Hepatocyte (in vitro differentiated cells): ENCODE results near the gene SLC25A25. TPM values are rescaled to one million over a fixed set of nuclear protein-coding genes. Genes with fewer than 3 reads are reported as not detected.

ENCODE experiments used
- DNase-seq: peaks from one replicate; pipeline ENCODE4 v3.0.0-alpha.2; 2016; ENCODE audit warnings: low spot score
- H2AFZ ChIP-seq: fragments of 200-600 bp; sonication (generic); 2 replicates; pipeline ENCODE4 v1.6.0; 2016; ENCODE audit warnings: antibody characterized with exemption, mild to moderate bottlenecking
- H3K27ac ChIP-seq: fragments of 200-600 bp; sonication (generic); 2 replicates; pipeline ENCODE4 v1.5.1; 2016; ENCODE audit warnings: mild to moderate bottlenecking
- H3K27me3 ChIP-seq: fragments of 200-600 bp; sonication (generic); 2 replicates; pipeline ENCODE4 v1.6.1; 2016
- H3K36me3 ChIP-seq: fragments of 200-600 bp; sonication (generic); replicated peaks from 2 replicates; pipeline ENCODE4 v1.5.1; 2016; ENCODE audit warnings: low read depth; ENCODE audit not compliant: insufficient read depth
- H3K4me1 ChIP-seq: fragments of 200-600 bp; sonication (generic); 2 replicates; pipeline ENCODE4 v1.5.1; 2016; ENCODE audit warnings: mild to moderate bottlenecking, moderate library complexity; ENCODE audit not compliant: insufficient read depth
- H3K4me2 ChIP-seq: fragments of 200-600 bp; sonication (generic); 2 replicates; pipeline ENCODE4 v1.6.0; 2016
- H3K4me3 ChIP-seq: fragments of 200-600 bp; sonication (generic); 2 replicates; pipeline ENCODE4 v1.5.1; 2016; ENCODE audit warnings: mild to moderate bottlenecking
- H3K79me2 ChIP-seq: fragments of 200-600 bp; sonication (generic); 2 replicates; pipeline ENCODE4 v1.6.0; 2017; ENCODE audit warnings: mild to moderate bottlenecking
- H3K9me2 ChIP-seq: fragments of 200-600 bp; sonication (generic); replicated peaks from 2 replicates; pipeline ENCODE4 v1.6.0; 2017; ENCODE audit warnings: mild to moderate bottlenecking; ENCODE audit not compliant: insufficient read depth
- H3K9me3 ChIP-seq: fragments of 200-600 bp; sonication (generic); 2 replicates; pipeline ENCODE4 v1.5.1; 2016; ENCODE audit warnings: low read depth, mild to moderate bottlenecking
- H4K20me1 ChIP-seq: fragments of 200-600 bp; sonication (generic); 2 replicates; pipeline ENCODE4 v1.6.0; 2016; ENCODE audit warnings: mild to moderate bottlenecking; ENCODE audit not compliant: insufficient read depth, poor library complexity, severe bottlenecking
- CTCF ChIP-seq: fragments of 200-600 bp; sonication (generic); IDR thresholded peaks from 2 replicates; pipeline ENCODE4 v1.5.1; 2016; ENCODE audit warnings: antibody characterized with exemption, mild to moderate bottlenecking; ENCODE audit not compliant: poor library complexity
- EZH2 ChIP-seq: fragments of 200-600 bp; sonication (generic); IDR thresholded peaks from 2 replicates; pipeline ENCODE4 v1.6.1; 2016; ENCODE audit warnings: antibody characterized with exemption, mild to moderate bottlenecking, borderline replicate concordance
- EZH2phosphoT487 ChIP-seq: fragments of 200-600 bp; sonication (generic); IDR thresholded peaks from one replicate; pipeline ENCODE4 v1.6.1; 2018; ENCODE audit warnings: antibody characterized with exemption, mild to moderate bottlenecking, low read depth, moderate library complexity; ENCODE audit not compliant: unreplicated experiment, severe bottlenecking
- WGBS: methylation state at CpG from one replicate; pipeline ENCODE4 v1.1.6; 2016; ENCODE audit warnings: low lambda C conversion rate; ENCODE audit errors: missing lambda C conversion rate; 5-methylcytosine and 5-hydroxymethylcytosine counted together
- polyA plus RNA-seq: library from polyadenylated mRNA; unstranded; fragments of >200 nt; fragmentation: Nextera tagmentation; extraction: Ambion mirVana; gene quantifications from 2 replicates; pipeline ENCODE4 v1.2.1, GENCODE V29; 2016
- total RNA-seq: library from RNA; depleted of rRNA; stranded (reverse); fragments of >200 nt; gene quantifications from 2 replicates; pipeline ENCODE4 v1.2.3, GENCODE V29; 2014

Gene SLC25A25
- total and polyA plus RNA-seq, 2 experiments from 2014 or later, result 51.0 to 62.3 TPM

- Histone ChIP-seq H3K4me2 (peak overlapping the region; percentile 4), H3K79me2 (peaks cover 56% of the 10 kb centered on the region), H2AFZ (no peak overlapping the region), H3K27ac (peak overlapping the region; percentile 88), H4K20me1 (no peaks in the 10 kb centered on the region), H3K27me3 (no peaks in the 10 kb centered on the region), H3K9me3 (no peaks in the 10 kb centered on the region), H3K4me1 (peaks cover 44% of the 10 kb centered on the region), H3K36me3 (no peaks in the 10 kb centered on the region), H3K9me2 (no peaks in the 10 kb centered on the region), H3K4me3 (no peak overlapping the region)
- no peak for DNase-seq
- 92% methylated on average over 5 of the region's 5 CpGs for WGBS
- no peak for TF ChIP-seq CTCF
- TF ChIP-seq EZH2, result no peak
- TF ChIP-seq EZH2phosphoT487, result no peak
Measured at GRCh38 chr9:128080206-128080605, 12.2 kb downstream of the SLC25A25 start.

GRCh38 chr9:128081056-128081455 is 13.0 kb downstream of the SLC25A25 start:
- Histone ChIP-seq H4K20me1 (no peaks in the 10 kb centered on the region), H3K79me2 (peaks cover 56% of the 10 kb centered on the region)

GRCh38 chr9:128082151-128082550 is 14.1 kb downstream of the SLC25A25 start:
- no peak overlapping the region for H3K4me3 ChIP-seq
- H3K27ac ChIP-seq, result peak overlapping the region; percentile 88
- H3K4me2 ChIP-seq, result peak overlapping the region; percentile 11
- peaks cover 49% of the 10 kb centered on the region for H3K79me2 ChIP-seq
- TF ChIP-seq EZH2phosphoT487 (no peak), CTCF (no peak), EZH2 (no peak)
- H3K9me3 ChIP-seq, result no peaks in the 10 kb centered on the region
- peaks cover 44% of the 10 kb centered on the region for H3K4me1 ChIP-seq
- H4K20me1 ChIP-seq, result no peaks in the 10 kb centered on the region
- WGBS, result 68% methylated on average over 7 of the region's 7 CpGs
- H3K9me2 ChIP-seq, result no peaks in the 10 kb centered on the region
- H3K27me3 ChIP-seq, result no peaks in the 10 kb centered on the region
- DNase-seq, result no peak
- H3K36me3 ChIP-seq, result no peaks in the 10 kb centered on the region
- no peak overlapping the region for H2AFZ ChIP-seq

More at GRCh38 chr9:128081056-128081455, 13.0 kb downstream of the SLC25A25 start:
- no peaks in the 10 kb centered on the region for H3K36me3 ChIP-seq
- no peak overlapping the region for H3K4me3 ChIP-seq
- H3K27ac ChIP-seq, result peak overlapping the region; percentile 88
- peak; percentile 76 for DNase-seq
- H3K9me3 ChIP-seq, result no peaks in the 10 kb centered on the region
- H3K27me3 ChIP-seq, result no peaks in the 10 kb centered on the region
- no peak overlapping the region for H2AFZ ChIP-seq
- TF ChIP-seq CTCF (no peak), EZH2phosphoT487 (no peak), EZH2 (no peak)
- WGBS, result 8% methylated on average over 3 of the region's 3 CpGs
- H3K4me1 ChIP-seq, result peaks cover 44% of the 10 kb centered on the region
- H3K4me2 ChIP-seq, result peak overlapping the region; percentile 4
- H3K9me2 ChIP-seq, result no peaks in the 10 kb centered on the region

- Histone ChIP-seq H3K9me2 (no peaks in the 10 kb centered on the region), H3K27me3 (no peaks in the 10 kb centered on the region), H2AFZ (no peak overlapping the region), H3K4me3 (no peak overlapping the region), H3K27ac (no peak overlapping the region), H4K20me1 (no peaks in the 10 kb centered on the region), H3K79me2 (peaks cover 66% of the 10 kb centered on the region), H3K9me3 (no peaks in the 10 kb centered on the region), H3K4me1 (peaks cover 30% of the 10 kb centered on the region), H3K4me2 (no peak overlapping the region), H3K36me3 (no peaks in the 10 kb centered on the region)
- TF ChIP-seq CTCF (no peak), EZH2phosphoT487 (no peak), EZH2 (no peak)
- 98% methylated on average over 4 of the region's 4 CpGs for WGBS
- no peak for DNase-seq
Measured at GRCh38 chr9:128084746-128085145, 16.7 kb downstream of the SLC25A25 start.
